Spleen (tissue), 11 donors: ENCODE data around the gene PSMC6. TPM values are rescaled to one million over a fixed set of nuclear protein-coding genes. Genes with fewer than 3 reads are reported as not detected.

ENCODE experiments used
- DNase-seq: peaks from one replicate; pipeline ENCODE4 v3.0.0-alpha.2; 2020
- H3K27ac ChIP-seq, 8 donors: fragments of 200-600 bp; sonication (generic) in 7 of 8; 1 replicate in 4 of 8; 2 replicates in 4 of 8; pipeline versions ENCODE4 v1.5.0 to v1.8.0; 2016 to 2021; ENCODE audit warnings: inconsistent platforms in 4 of 8, mild to moderate bottlenecking in 4 of 8, moderate library complexity in 1 of 8
- H3K27me3 ChIP-seq, 7 donors: fragments of 200-600 bp; sonication (generic) in 6 of 7; replicated peaks in 1 of 7; 1 replicate in 4 of 7; 2 replicates in 3 of 7; pipeline versions ENCODE4 v1.5.0 to v1.8.0; 2016 to 2021; ENCODE audit warnings: inconsistent platforms in 3 of 7, mild to moderate bottlenecking in 1 of 7
- H3K36me3 ChIP-seq, 6 donors: fragments of 200-600 bp; sonication (generic) in 5 of 6; 1 replicate in 4 of 6; 2 replicates in 2 of 6; pipeline versions ENCODE4 v1.5.0 to v1.8.0; 2016 to 2021; ENCODE audit warnings: inconsistent platforms in 2 of 6
- H3K4me1 ChIP-seq, 6 donors: fragments of 200-600 bp; sonication (generic) in 5 of 6; 1 replicate in 3 of 6; 2 replicates in 3 of 6; pipeline versions ENCODE4 v1.5.0 to v1.8.0; 2016 to 2021; ENCODE audit warnings: inconsistent platforms in 3 of 6
- H3K4me3 ChIP-seq, 8 donors: fragments of 200-600 bp; sonication (generic) in 7 of 8; 1 replicate in 4 of 8; 2 replicates in 4 of 8; pipeline versions ENCODE4 v1.5.0 to v1.8.0; 2016 to 2021; ENCODE audit warnings: inconsistent platforms in 4 of 8, mild to moderate bottlenecking in 4 of 8, moderate library complexity in 2 of 8
- H3K9me3 ChIP-seq, 8 donors: fragments of 200-600 bp; sonication (generic) in 7 of 8; 1 replicate in 4 of 8; 2 replicates in 4 of 8; pipeline versions ENCODE4 v1.5.0 to v1.8.0; 2016 to 2021; ENCODE audit warnings: inconsistent platforms in 4 of 8
- POLR2A ChIP-seq, 3 donors: fragments of 450-650 bp; IDR thresholded peaks; one replicate each; pipeline ENCODE4 v1.5.1; 2017; ENCODE audit warnings: antibody characterized with exemption in 3 of 3, mild to moderate bottlenecking in 1 of 3
- POLR2AphosphoS5 ChIP-seq, 3 donors: sonication (generic); formaldehyde crosslinking; IDR thresholded peaks; one replicate each; pipeline ENCODE4 v1.5.1; 2017; ENCODE audit warnings: antibody characterized with exemption in 3 of 3
- WGBS, 5 donors: extraction: QIAGEN DNeasy Blood & Tissue Kit in 3 of 5; methylation state at CpG; one replicate each; pipeline versions ENCODE4 v1.1.5 to v1.1.7; 2013 to 2018; 5-methylcytosine and 5-hydroxymethylcytosine counted together
- intact Hi-C: fragments of 100-400 bp; cut with DNase I; formaldehyde crosslinking; loops from one replicate; pipeline ENCODE4 v1.15.0; 2023; ENCODE audit warnings: low total_unique reads
- polyA plus RNA-seq, 3 donors: library from polyadenylated mRNA; stranded (reverse); fragments of 200-250 nt; gene quantifications; one replicate each; pipeline ENCODE4 v1.2.1, GENCODE V29; 2013
- total RNA-seq, 7 donors: library from RNA; depleted of rRNA in 3 of 7; stranded (reverse); fragments of >200 nt in 3 of 7; fragmentation: NEBNext Ultra II Directional in 4 of 7; extraction: Animal tissue kit (Norgen Biotek cat#: 25700) in 4 of 7; gene quantifications; one replicate each; pipeline versions ENCODE4 v1.1.0 to v1.2.1, GENCODE V29; 2016 to 2021
- TF ChIP-seq, protein P1 (sequence below), 11 experiments: fragments of 200-600 bp in 7 of 11; fragments of 450-650 bp in 4 of 11; sonication (generic) in 4 of 11; IDR thresholded peaks in 8 of 11; conservative IDR thresholded peaks in 3 of 11; 1 replicate in 7 of 11; 2 replicates in 4 of 11; pipeline versions ENCODE4 v1.4.0 to v1.8.0; 2016 to 2021; ENCODE audit warnings: antibody characterized with exemption in 11 of 11, inconsistent platforms in 4 of 11, mild to moderate bottlenecking in 1 of 11
- donor health status: healthy with polysubstance abuse.
- donor health status: DM: no; HTN: no; CAD: no; lungs with moderate emphysema.
- donor health status: DM: no; HTN: no; CAD: no.
- donor health status: Bipolar disorder and iron deficiency.
- donor health status: healthy.
- donor health status: DM: no; HTN: no; CAD: no.
- donor health status: DM: yes; HTN: yes; CAD: no.

Gene PSMC6
- total and polyA plus RNA-seq, 10 donors = 64.7 to 98.9 (median 82.4) TPM

DNA sequence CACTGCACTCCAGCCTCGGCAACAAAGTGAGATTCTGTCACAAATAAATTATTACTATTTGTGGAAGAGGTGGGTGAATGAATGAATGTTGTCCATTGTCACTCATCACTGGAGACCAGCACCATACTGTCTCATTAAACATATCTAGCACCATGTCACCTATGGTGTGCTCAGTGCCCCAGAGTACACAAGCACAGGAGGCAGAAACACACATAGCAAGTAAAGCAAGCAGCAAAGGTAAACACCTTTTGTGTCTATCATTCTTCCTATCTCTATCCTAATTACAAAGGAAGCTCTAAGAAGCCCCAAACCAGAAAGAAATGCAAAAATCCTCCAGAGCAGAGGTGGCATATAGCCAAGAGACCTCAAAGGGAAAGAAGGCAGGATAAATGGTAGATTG is 20.8 kb upstream of the PSMC6 start:
- peaks cover 0 to 76% (median 6%) of the 10 kb centered on the region in 6 donors for H3K4me1 ChIP-seq
- H3K4me3 ChIP-seq = no peak overlapping the region
- peaks cover 0 to 11% (median 9%) of the 10 kb centered on the region in 6 donors for H3K36me3 ChIP-seq
- H3K27ac ChIP-seq = no peak overlapping the region
- H3K9me3 ChIP-seq = no peaks in the 10 kb centered on the region
- WGBS, 5 donors = 85 to 100% (median 98%) methylated on average over 1 of the region's 1 CpG
- no peaks in the 10 kb centered on the region for H3K27me3 ChIP-seq
- TF ChIP-seq, protein P1, sequence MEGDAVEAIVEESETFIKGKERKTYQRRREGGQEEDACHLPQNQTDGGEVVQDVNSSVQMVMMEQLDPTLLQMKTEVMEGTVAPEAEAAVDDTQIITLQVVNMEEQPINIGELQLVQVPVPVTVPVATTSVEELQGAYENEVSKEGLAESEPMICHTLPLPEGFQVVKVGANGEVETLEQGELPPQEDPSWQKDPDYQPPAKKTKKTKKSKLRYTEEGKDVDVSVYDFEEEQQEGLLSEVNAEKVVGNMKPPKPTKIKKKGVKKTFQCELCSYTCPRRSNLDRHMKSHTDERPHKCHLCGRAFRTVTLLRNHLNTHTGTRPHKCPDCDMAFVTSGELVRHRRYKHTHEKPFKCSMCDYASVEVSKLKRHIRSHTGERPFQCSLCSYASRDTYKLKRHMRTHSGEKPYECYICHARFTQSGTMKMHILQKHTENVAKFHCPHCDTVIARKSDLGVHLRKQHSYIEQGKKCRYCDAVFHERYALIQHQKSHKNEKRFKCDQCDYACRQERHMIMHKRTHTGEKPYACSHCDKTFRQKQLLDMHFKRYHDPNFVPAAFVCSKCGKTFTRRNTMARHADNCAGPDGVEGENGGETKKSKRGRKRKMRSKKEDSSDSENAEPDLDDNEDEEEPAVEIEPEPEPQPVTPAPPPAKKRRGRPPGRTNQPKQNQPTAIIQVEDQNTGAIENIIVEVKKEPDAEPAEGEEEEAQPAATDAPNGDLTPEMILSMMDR (IDR thresholded peaks at IDR 0.05 in 8 of 11, conservative IDR thresholded peaks at IDR 0.05 in 3 of 11) = no peak
- no peak for TF ChIP-seq POLR2A (IDR thresholded peaks at IDR 0.05)
- TF ChIP-seq POLR2AphosphoS5 (IDR thresholded peaks at IDR 0.05) = no peak
- intact Hi-C loops = no loop called here
- DNase-seq = no peak

DNA sequence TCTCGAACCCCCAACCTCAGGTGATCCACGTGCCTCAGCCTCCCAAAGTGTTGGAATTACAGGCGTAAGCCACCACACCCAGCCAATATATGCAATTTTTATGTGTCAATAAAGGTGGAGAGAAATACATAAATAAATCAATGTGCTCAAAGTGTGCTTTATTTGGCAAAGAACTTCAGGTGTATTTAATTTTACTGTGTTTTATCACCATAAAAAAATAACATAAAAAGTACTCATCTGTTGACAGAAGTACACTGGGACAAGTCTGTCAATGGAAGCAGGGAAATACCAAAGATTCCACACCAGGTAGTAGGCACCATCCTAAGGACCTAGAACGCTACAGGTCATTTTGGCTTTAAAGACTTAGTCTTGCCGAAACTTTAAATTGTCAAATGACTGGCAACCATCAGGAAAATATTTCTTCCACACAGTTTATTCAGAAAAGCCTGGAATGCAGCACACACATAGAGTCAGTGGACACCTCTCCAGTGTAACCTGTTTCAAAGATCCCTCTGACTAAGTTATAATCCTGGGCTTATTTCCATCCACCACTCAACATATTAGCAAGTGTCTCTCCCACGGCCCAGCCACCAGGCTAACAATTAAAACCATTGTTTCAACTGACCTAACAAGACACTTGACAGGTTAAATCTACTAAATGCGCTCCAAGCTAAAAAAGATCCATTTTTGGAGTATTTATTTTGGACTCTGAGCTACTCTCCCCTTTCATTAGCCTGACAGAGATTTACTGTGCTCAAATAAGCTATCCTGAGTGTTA is 15.8 kb upstream of the PSMC6 start:
- no peak for TF ChIP-seq POLR2AphosphoS5 (IDR thresholded peaks at IDR 0.05)
- TF ChIP-seq, protein P1 (IDR thresholded peaks at IDR 0.05 in 8 of 11, conservative IDR thresholded peaks at IDR 0.05 in 3 of 11) = no peak
- intact Hi-C loops = no loop called here
- no peaks in the 10 kb centered on the region for H3K36me3 ChIP-seq
- no peaks in the 10 kb centered on the region for H3K27me3 ChIP-seq
- H3K27ac ChIP-seq = no peak overlapping the region
- WGBS, 5 donors = 93 to 95% (median 94%) methylated on average over 7 of the region's 7 CpGs
- H3K9me3 ChIP-seq = no peaks in the 10 kb centered on the region
- no peak overlapping the region for H3K4me3 ChIP-seq
- no peak for DNase-seq
- peaks cover 3 to 90% (median 40%) of the 10 kb centered on the region in 6 donors for H3K4me1 ChIP-seq

DNA sequence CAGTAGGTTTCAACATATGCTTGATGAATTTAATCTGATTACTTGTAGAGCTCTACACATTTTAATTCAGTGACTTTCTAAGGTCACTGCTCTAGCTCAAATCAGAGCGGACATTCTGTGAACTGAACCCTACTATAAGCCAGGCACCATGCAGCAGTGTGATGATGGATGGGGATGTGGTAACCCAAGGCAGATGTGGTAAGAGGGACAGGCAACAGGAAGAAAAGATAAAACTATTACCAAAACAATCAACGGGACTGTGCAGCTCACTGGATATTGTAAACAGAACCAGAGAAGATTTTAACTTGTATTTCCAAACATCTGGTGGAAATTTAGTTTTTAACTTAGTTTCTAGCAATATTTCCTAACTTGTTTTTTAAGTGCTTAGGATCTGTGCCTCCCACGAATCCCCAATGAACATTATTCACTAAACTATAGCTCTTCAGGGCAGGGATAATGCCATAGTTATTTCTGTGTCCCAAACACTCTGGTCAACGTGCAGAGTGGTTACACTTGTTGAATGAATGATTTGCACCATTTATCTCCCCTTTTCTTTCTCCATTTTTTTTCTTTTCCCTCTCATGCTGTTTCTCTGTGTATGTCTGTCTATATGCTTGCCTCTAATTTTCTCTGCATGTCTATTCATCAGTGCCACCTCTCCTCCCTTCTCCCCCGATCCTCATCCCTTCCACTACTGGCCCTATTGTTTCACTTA is 14.6 kb upstream of the PSMC6 start:
- Histone ChIP-seq H3K36me3 (no peaks in the 10 kb centered on the region), H3K4me1 (peaks cover 3 to 86% (median 42%) of the 10 kb centered on the region in 6 donors), H3K9me3 (no peaks in the 10 kb centered on the region), H3K4me3 (no peak overlapping the region), H3K27me3 (no peaks in the 10 kb centered on the region), H3K27ac (peak overlapping the region in 2 of 8 donors; percentile 33 to 54)
- DNase-seq = no peak
- 39 to 65% (median 48%) methylated on average over 5 of the region's 5 CpGs for WGBS, 5 donors
- TF ChIP-seq, protein P1 (IDR thresholded peaks at IDR 0.05 in 8 of 11, conservative IDR thresholded peaks at IDR 0.05 in 3 of 11) = no peak
- TF ChIP-seq POLR2A (IDR thresholded peaks at IDR 0.05) = no peak
- TF ChIP-seq POLR2AphosphoS5 (IDR thresholded peaks at IDR 0.05) = no peak
- intact Hi-C loops = no loop called here

DNA sequence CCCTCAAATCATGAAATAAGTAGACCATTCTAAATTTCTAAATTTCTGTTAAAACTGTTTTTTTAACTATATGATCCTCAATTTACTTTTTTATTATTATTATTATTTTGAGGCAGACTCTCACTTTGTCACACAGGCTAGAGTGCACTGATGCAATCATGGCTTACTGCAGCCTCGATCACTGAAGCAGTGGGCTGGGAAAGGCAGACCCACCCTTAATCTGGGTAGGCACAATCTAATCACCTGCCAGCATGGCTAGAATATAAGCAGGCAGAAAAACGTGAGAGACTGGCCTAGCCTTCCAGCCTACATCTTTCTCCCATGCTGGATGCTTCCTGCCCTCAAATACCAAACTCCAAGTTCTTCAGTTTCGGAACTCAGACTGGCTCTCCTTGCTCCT is 14.0 kb upstream of the PSMC6 start:
- H3K36me3 ChIP-seq = no peaks in the 10 kb centered on the region
- DNase-seq = no peak
- peaks cover 3 to 80% (median 41%) of the 10 kb centered on the region in 6 donors for H3K4me1 ChIP-seq
- WGBS, 5 donors = 69 to 86% (median 77%) methylated on average over 3 of the region's 3 CpGs
- H3K9me3 ChIP-seq = no peaks in the 10 kb centered on the region
- no peaks in the 10 kb centered on the region for H3K27me3 ChIP-seq
- H3K4me3 ChIP-seq = no peak overlapping the region
- TF ChIP-seq POLR2AphosphoS5 (IDR thresholded peaks at IDR 0.05) = no peak
- TF ChIP-seq, protein P1 (IDR thresholded peaks at IDR 0.05 in 8 of 11, conservative IDR thresholded peaks at IDR 0.05 in 3 of 11) = no peak
- H3K27ac ChIP-seq = no peak overlapping the region
- intact Hi-C loops = no loop called here
